GM12878 (cell line): ENCODE results near the gene NELL1. TPM values are rescaled to one million over a fixed set of nuclear protein-coding genes. Genes with fewer than 3 reads are reported as not detected.

ENCODE experiments used
- ATAC-seq: fragments of 200-7000 bp; cut with Tn5 transposase; 3 replicates; pipeline ENCODE4 v1.9.1; 2020; ENCODE audit warnings: mild to moderate bottlenecking, moderate library complexity
- BruUV-seq: library from RNA; stranded (reverse); fragments of 400-500 nt; replicated peaks from 2 replicates; lab custom pipeline; 2021; lab: Mats Ljungman, UMichigan
- CTCF ChIA-PET: fragments of 300-600 bp; sonication (Branson Sonifier 250); formaldehyde crosslinking; extraction: SDS; loops from one replicate; lab custom pipeline; 2021; ENCODE audit warnings: inconsistent platforms; lab: Yijun Ruan, JAX
- POLR2A ChIA-PET: fragments of 350-600 bp; formaldehyde crosslinking; extraction: SDS; loops from one replicate; lab custom pipeline; 2021; ENCODE audit warnings: inconsistent platforms; lab: Charles Lee
- RAD21 ChIA-PET: fragments of 300-600 bp; sonication (Branson Sonifier 250); formaldehyde crosslinking; loops from one replicate; lab custom pipeline; 2023; ENCODE audit warnings: antibody characterized with exemption; ENCODE audit not compliant: unreplicated experiment; lab: Charles Lee
- SMC1A ChIA-PET: fragments of 300-600 bp; sonication (Branson Sonifier 250); formaldehyde crosslinking; loops from one replicate; lab custom pipeline; 2023; ENCODE audit not compliant: unreplicated experiment, uncharacterized antibody; lab: Charles Lee
- DNase-seq: peaks from one replicate; pipeline ENCODE4 v3.0.0-alpha.2; 2011; ENCODE audit warnings: low read depth, low spot score
- FAIRE-seq: peaks from 3 replicates; lab custom pipeline; 2011; peaks lifted over from hg19 to GRCh38; lab: Jason Lieb, UNC
- H2AFZ ChIP-seq: 2 replicates; pipeline ENCODE4 v1.6.0; 2011; ENCODE audit warnings: low read depth, low read length, control low read depth; ENCODE audit not compliant: control insufficient read depth
- H3K27ac ChIP-seq: 2 replicates; pipeline ENCODE4 v1.5.1; 2011; ENCODE audit warnings: control low read depth; ENCODE audit not compliant: control insufficient read depth, insufficient read depth
- H3K27me3 ChIP-seq, 2 experiments: replicated peaks in 1 of 2; 2 replicates each; pipeline versions ENCODE4 v1.6.0 to v1.6.1; 2011; ENCODE audit warnings: low read length in 1 of 2; ENCODE audit not compliant: control insufficient read depth in 2 of 2, insufficient read depth in 2 of 2
- H3K36me3 ChIP-seq, 2 experiments: 2 replicates each; pipeline ENCODE4 v1.5.1; 2011; ENCODE audit warnings: low read length in 1 of 2; ENCODE audit not compliant: control insufficient read depth in 2 of 2, insufficient read depth in 2 of 2
- H3K4me1 ChIP-seq: 2 replicates; pipeline ENCODE4 v1.6.1; 2011; ENCODE audit warnings: mild to moderate bottlenecking, low read length, moderate library complexity, mixed read lengths; ENCODE audit not compliant: control insufficient read depth, insufficient read depth
- H3K4me2 ChIP-seq: 2 replicates; pipeline ENCODE4 v1.6.0; 2011; ENCODE audit warnings: control low read depth; ENCODE audit not compliant: control insufficient read depth, insufficient read depth
- H3K4me3 ChIP-seq: fragments of 200-600 bp; sonication (generic); 2 replicates; pipeline ENCODE4 v1.5.1; 2016
- H3K79me2 ChIP-seq: 2 replicates; pipeline ENCODE4 v1.6.0; 2011; ENCODE audit warnings: low read length; ENCODE audit not compliant: control insufficient read depth, insufficient read depth
- H3K9ac ChIP-seq: 2 replicates; pipeline ENCODE4 v1.8.0; 2011; ENCODE audit warnings: low read length, control low read depth, mixed read lengths; ENCODE audit not compliant: control insufficient read depth, insufficient read depth
- H3K9me3 ChIP-seq: replicated peaks from 3 replicates; pipeline ENCODE4 v1.5.1; 2011; ENCODE audit warnings: mild to moderate bottlenecking, low read length; ENCODE audit not compliant: control insufficient read depth, insufficient read depth
- H4K20me1 ChIP-seq: 2 replicates; pipeline ENCODE4 v1.6.0; 2011; ENCODE audit not compliant: control insufficient read depth, insufficient read depth
- ATF7 ChIP-seq: fragments of 450-650 bp; IDR thresholded peaks from 2 replicates; pipeline ENCODE4 v1.6.1; 2016; ENCODE audit warnings: low read depth, mild to moderate bottlenecking
- HDAC2 ChIP-seq: fragments of 200-600 bp; sonication (generic); IDR thresholded peaks from 2 replicates; pipeline ENCODE4 v1.6.1; 2017
- LARP7 ChIP-seq: fragments of 450-650 bp; IDR thresholded peaks from 2 replicates; pipeline ENCODE4 v1.6.1; 2017; ENCODE audit warnings: mild to moderate bottlenecking
- MYC ChIP-seq: IDR thresholded peaks from 2 replicates; pipeline ENCODE4 v1.6.1; 2011; ENCODE audit warnings: mild to moderate bottlenecking, low read length, moderate library complexity, inconsistent platforms; ENCODE audit not compliant: insufficient read depth, insufficient replicate concordance, insufficient read length, severe bottlenecking
- RCOR1 ChIP-seq: conservative IDR thresholded peaks from 2 replicates; pipeline ENCODE4 v1.6.1; 2012; ENCODE audit warnings: low read depth, low read length, improper control_type of control experiment
- SMAD1 ChIP-seq: fragments of 450-650 bp; IDR thresholded peaks from 2 replicates; pipeline ENCODE4 v1.6.1; 2018; ENCODE audit warnings: mild to moderate bottlenecking, low read depth; ENCODE audit not compliant: partially characterized antibody
- SREBF2 ChIP-seq: IDR thresholded peaks from 2 replicates; pipeline ENCODE4 v1.6.1; 2012; ENCODE audit warnings: mild to moderate bottlenecking, low read length
- ZBTB33 ChIP-seq: fragments of 450-650 bp; IDR thresholded peaks from 2 replicates; pipeline ENCODE4 v1.6.1; 2017; ENCODE audit warnings: mild to moderate bottlenecking
- WGBS: methylation state at CpG from one replicate; pipeline ENCODE4 v1.1.6; 2016; ENCODE audit warnings: low lambda C conversion rate; ENCODE audit not compliant: insufficient replicate concordance, insufficient coverage; ENCODE audit errors: missing lambda C conversion rate; 5-methylcytosine and 5-hydroxymethylcytosine counted together
- in situ Hi-C: fragments of 300-500 bp; cut with MboI; formaldehyde crosslinking; loops from 9 replicates; pipeline ENCODE4 v1.14.3; 2018; ENCODE audit warnings: mixed read lengths
- intact Hi-C: fragments of 100-400 bp; cut with micrococcal nuclease; formaldehyde crosslinking; loops from one replicate; pipeline ENCODE4 v1.14.2; 2022; ENCODE audit not compliant: unreplicated experiment
- polyA plus RNA-seq, 11 experiments: library from polyadenylated mRNA; depleted of rRNA in 4 of 11; unstranded in 6 of 11; stranded (reverse) in 5 of 11; fragments of >200 nt; fragmentation: Nextera tagmentation in 4 of 11; fragmentation: Illumina TruSeq in 1 of 11; extraction: Ambion mirVana in 4 of 11; extraction: Trizol in 1 of 11; gene quantifications; 1 replicate in 1 of 11; 2 replicates in 10 of 11; pipeline versions ENCODE4 v1.2.1 to v1.2.3, GENCODE V29; 2011 to 2016; ENCODE audit warnings: inconsistent platforms in 2 of 11, missing spikeins in 2 of 11, low read depth in 1 of 11
- total RNA-seq, 4 experiments: library from RNA; depleted of rRNA in 3 of 4; stranded (reverse); fragments of >200 nt in 3 of 4; fragmentation: Illumina TruSeq in 1 of 4; extraction: Trizol in 1 of 4; gene quantifications; 2 replicates each; pipeline versions ENCODE4 v1.2.1 to v1.2.3, GENCODE V29; 2013 to 2021
- TF ChIP-seq, protein P1 (sequence below): IDR thresholded peaks from 2 replicates; pipeline ENCODE4 v1.6.1; 2012; ENCODE audit warnings: low read depth, low read length, improper control_type of control experiment

The NELL1 gene
- total and polyA plus RNA-seq, 10 of the 15 experiments (the other 5 are each of a cell fraction or from before 2014, with no cell fraction given): 0.02 to 0.12 TPM; not detected in 8

DNA sequence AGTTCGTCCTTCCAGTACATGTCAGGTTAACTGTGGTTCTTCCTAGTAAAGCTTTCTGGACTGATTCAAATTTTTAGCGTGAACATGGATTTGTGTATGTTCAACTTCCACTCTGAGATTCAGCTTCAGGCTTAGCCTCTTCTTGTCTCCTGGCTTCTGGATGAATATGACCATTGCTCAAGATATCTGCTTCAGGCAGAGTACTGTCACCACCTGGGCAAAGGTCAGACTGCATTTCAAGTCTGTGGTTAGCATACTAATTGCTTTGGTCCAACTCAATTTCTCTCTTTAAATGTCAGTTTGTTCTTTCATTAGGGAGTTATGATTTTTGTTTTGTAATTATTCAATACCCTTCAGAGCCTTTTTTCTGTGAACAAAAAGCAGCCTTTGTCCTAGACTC, 440.0 kb downstream of the NELL1 start:
- ChIA-PET CTCF (no interaction called here), SMC1A (interaction anchor here (0.6 kb wide), 1 partner anchor 18 kb away, joined by 3 read pairs; no protein-coding TSS in a partner anchor), POLR2A (no interaction called here), RAD21 (no interaction called here)
- WGBS: 45% methylated on average over 2 of the region's 2 CpGs
- Histone ChIP-seq H2AFZ (no peak overlapping the region), H3K4me1 (no peaks in the 10 kb centered on the region), H3K4me3 (no peak overlapping the region), H3K9ac (no peak overlapping the region), H3K36me3 (no peaks in the 10 kb centered on the region), H3K27me3 (no peaks in the 10 kb centered on the region), H4K20me1 (no peaks in the 10 kb centered on the region), H3K27ac (no peak overlapping the region), H3K79me2 (no peaks in the 10 kb centered on the region), H3K9me3 (no peaks in the 10 kb centered on the region), H3K4me2 (no peak overlapping the region)
- intact Hi-C loops (no loop called here), in situ Hi-C loops (no loop called here)
- ATAC-seq (no peak), DNase-seq (no peak), FAIRE-seq (no peak)
- TF ChIP-seq RCOR1 (no peak), LARP7 (no peak), SMAD1 (no peak), HDAC2 (no peak), SREBF2 (no peak), MYC (no peak), ZBTB33 (no peak), ATF7 (no peak)
- TF ChIP-seq, protein P1, sequence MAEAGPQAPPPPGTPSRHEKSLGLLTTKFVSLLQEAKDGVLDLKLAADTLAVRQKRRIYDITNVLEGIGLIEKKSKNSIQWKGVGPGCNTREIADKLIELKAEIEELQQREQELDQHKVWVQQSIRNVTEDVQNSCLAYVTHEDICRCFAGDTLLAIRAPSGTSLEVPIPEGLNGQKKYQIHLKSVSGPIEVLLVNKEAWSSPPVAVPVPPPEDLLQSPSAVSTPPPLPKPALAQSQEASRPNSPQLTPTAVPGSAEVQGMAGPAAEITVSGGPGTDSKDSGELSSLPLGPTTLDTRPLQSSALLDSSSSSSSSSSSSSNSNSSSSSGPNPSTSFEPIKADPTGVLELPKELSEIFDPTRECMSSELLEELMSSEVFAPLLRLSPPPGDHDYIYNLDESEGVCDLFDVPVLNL: no peak
- no TSS peak for BruUV-seq
